Trophoblast cell (in vitro differentiated cells and primary cell): Measurements from ENCODE around the gene ACAP3.

Experiments used
- DNase-seq, 2 donors: peaks; one replicate each; pipeline ENCODE4 v3.0.0-alpha.2; 2016
- H2AFZ ChIP-seq: 2 replicates; pipeline ENCODE4 v1.6.1; 2013; ENCODE audit warnings: low read length, moderate library complexity, mild to moderate bottlenecking; ENCODE audit not compliant: insufficient read depth, poor library complexity
- H2AK5ac ChIP-seq: 2 replicates; pipeline ENCODE4 v1.6.1; 2013; ENCODE audit warnings: mild to moderate bottlenecking, low read length
- H2BK120ac ChIP-seq: 2 replicates; pipeline ENCODE4 v1.6.1; 2013; ENCODE audit warnings: low read length, mild to moderate bottlenecking, moderate library complexity; ENCODE audit not compliant: insufficient read depth, poor library complexity
- H2BK12ac ChIP-seq: 2 replicates; pipeline ENCODE4 v1.6.1; 2013; ENCODE audit warnings: mild to moderate bottlenecking, low read length, moderate library complexity
- H2BK5ac ChIP-seq: 2 replicates; pipeline ENCODE4 v1.6.1; 2013; ENCODE audit warnings: low read length, low read depth, moderate library complexity, mild to moderate bottlenecking; ENCODE audit not compliant: poor library complexity
- H3K14ac ChIP-seq: 2 replicates; pipeline ENCODE4 v1.6.1; 2013; ENCODE audit warnings: mild to moderate bottlenecking, low read length
- H3K18ac ChIP-seq: 2 replicates; pipeline ENCODE4 v1.6.1; 2013; ENCODE audit warnings: mild to moderate bottlenecking, low read length
- H3K23ac ChIP-seq: 2 replicates; pipeline ENCODE4 v1.6.1; 2013; ENCODE audit warnings: low read length
- H3K27ac ChIP-seq: 2 replicates; pipeline ENCODE4 v1.5.1; 2013; ENCODE audit warnings: low read depth, mild to moderate bottlenecking, inconsistent platforms, low read length, moderate library complexity
- H3K27me3 ChIP-seq: 2 replicates; pipeline ENCODE4 v1.6.1; 2013; ENCODE audit warnings: inconsistent platforms, mild to moderate bottlenecking, low read length, moderate library complexity; ENCODE audit not compliant: insufficient read depth
- H3K36me3 ChIP-seq, 2 experiments: 1 replicate in 1 of 2; 2 replicates in 1 of 2; pipeline ENCODE4 v1.6.1; 2013; ENCODE audit warnings: low read length in 2 of 2, mild to moderate bottlenecking in 2 of 2, moderate library complexity in 1 of 2; ENCODE audit not compliant: insufficient read depth in 2 of 2, control insufficient read depth in 1 of 2
- H3K4ac ChIP-seq: 2 replicates; pipeline ENCODE4 v1.6.1; 2013; ENCODE audit warnings: low read depth, mild to moderate bottlenecking, low read length, moderate library complexity
- H3K4me1 ChIP-seq, 2 experiments: 1 replicate in 1 of 2; 2 replicates in 1 of 2; pipeline ENCODE4 v1.6.1; 2013; ENCODE audit warnings: low read length in 2 of 2, mild to moderate bottlenecking in 2 of 2, moderate library complexity in 1 of 2; ENCODE audit not compliant: insufficient read depth in 2 of 2, control insufficient read depth in 1 of 2
- H3K4me2 ChIP-seq: 2 replicates; pipeline ENCODE4 v1.6.1; 2013; ENCODE audit warnings: inconsistent platforms, mild to moderate bottlenecking, low read length, moderate library complexity
- H3K4me3 ChIP-seq: 2 replicates; pipeline ENCODE4 v1.5.1; 2013; ENCODE audit warnings: mild to moderate bottlenecking, low read depth, low read length, inconsistent platforms
- H3K79me1 ChIP-seq: one replicate; pipeline ENCODE4 v1.6.1; 2013; ENCODE audit warnings: low read length
- H3K79me2 ChIP-seq: 2 replicates; pipeline ENCODE4 v1.6.1; 2013; ENCODE audit warnings: low read length, mild to moderate bottlenecking; ENCODE audit not compliant: control insufficient read depth, insufficient read depth, poor library complexity
- H3K9ac ChIP-seq: 2 replicates; pipeline ENCODE4 v1.6.1; 2013; ENCODE audit warnings: mild to moderate bottlenecking, low read length
- H3K9me3 ChIP-seq: 2 replicates; pipeline ENCODE4 v1.6.1; 2013; ENCODE audit warnings: low read depth, mild to moderate bottlenecking, control low read depth, inconsistent platforms, low read length; ENCODE audit not compliant: insufficient read depth
- H4K12ac ChIP-seq: 2 replicates; pipeline ENCODE4 v1.6.1; 2013; ENCODE audit warnings: low read depth, mild to moderate bottlenecking, low read length, moderate library complexity
- H4K8ac ChIP-seq: 2 replicates; pipeline ENCODE4 v1.6.1; 2013; ENCODE audit warnings: low read depth, mild to moderate bottlenecking, low read length, moderate library complexity
- H4K91ac ChIP-seq: one replicate; pipeline ENCODE4 v1.6.1; 2013; ENCODE audit warnings: low read depth, mild to moderate bottlenecking, low read length, moderate library complexity
- WGBS: extraction: QIAGEN DNeasy Blood & Tissue Kit; methylation state at CpG from one replicate; pipeline ENCODE4 v1.1.7; 2013; ENCODE audit warnings: missing lambda C conversion rate; ENCODE audit not compliant: insufficient read length, insufficient coverage; ENCODE audit errors: extremely low coverage; 5-methylcytosine and 5-hydroxymethylcytosine counted together

Gene ACAP3

DNA sequence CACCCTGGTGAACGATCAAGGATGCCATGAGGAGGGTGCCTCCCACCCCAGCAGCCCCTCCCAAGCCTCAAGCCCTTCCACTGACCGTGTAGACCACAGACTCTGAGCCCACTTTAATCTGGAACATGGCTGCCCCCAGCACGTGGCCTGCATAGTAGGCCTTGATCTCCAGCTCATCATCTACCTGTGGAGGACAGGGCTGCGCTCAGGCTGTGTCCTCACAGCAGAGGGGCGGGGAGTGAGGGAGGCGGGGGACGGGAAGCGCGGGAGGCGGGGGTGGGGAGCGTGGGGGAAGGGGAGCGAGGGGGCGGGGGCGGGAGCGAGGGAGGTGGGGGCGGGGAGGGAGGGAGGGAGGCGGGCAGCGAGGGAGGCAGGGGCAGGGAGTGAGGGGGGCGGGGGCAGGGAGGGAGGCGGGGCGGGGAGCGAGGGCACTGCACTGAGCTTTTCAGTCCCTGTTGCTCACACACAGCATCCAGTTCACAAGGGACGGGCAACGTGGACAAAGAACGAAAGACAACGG, 7.8 kb upstream of the ACAP3 start:
- Histone ChIP-seq H2BK120ac (no peak overlapping the region), H3K14ac (no peak overlapping the region), H3K79me1 (no peaks in the 10 kb centered on the region), H4K91ac (no peak overlapping the region), H3K36me3 (peaks cover 71 to 73% of the 10 kb centered on the region in 2 experiments), H2AK5ac (no peak overlapping the region), H3K18ac (no peak overlapping the region), H3K4me2 (no peak overlapping the region), H2AFZ (no peak overlapping the region), H3K79me2 (no peaks in the 10 kb centered on the region), H3K9ac (no peak overlapping the region), H3K27ac (no peak overlapping the region), H3K4ac (no peak overlapping the region), H3K9me3 (no peaks in the 10 kb centered on the region), H2BK5ac (no peak overlapping the region), H3K23ac (no peak overlapping the region), H3K4me1 (peaks cover 0 to 4% of the 10 kb centered on the region in 2 experiments), H3K4me3 (no peak overlapping the region), H3K27me3 (no peaks in the 10 kb centered on the region), H4K8ac (no peak overlapping the region), H2BK12ac (no peak overlapping the region), H4K12ac (no peak overlapping the region)
- WGBS = no CpG with 5 or more reads among the region's 26 CpGs
- DNase-seq = no peak

DNA sequence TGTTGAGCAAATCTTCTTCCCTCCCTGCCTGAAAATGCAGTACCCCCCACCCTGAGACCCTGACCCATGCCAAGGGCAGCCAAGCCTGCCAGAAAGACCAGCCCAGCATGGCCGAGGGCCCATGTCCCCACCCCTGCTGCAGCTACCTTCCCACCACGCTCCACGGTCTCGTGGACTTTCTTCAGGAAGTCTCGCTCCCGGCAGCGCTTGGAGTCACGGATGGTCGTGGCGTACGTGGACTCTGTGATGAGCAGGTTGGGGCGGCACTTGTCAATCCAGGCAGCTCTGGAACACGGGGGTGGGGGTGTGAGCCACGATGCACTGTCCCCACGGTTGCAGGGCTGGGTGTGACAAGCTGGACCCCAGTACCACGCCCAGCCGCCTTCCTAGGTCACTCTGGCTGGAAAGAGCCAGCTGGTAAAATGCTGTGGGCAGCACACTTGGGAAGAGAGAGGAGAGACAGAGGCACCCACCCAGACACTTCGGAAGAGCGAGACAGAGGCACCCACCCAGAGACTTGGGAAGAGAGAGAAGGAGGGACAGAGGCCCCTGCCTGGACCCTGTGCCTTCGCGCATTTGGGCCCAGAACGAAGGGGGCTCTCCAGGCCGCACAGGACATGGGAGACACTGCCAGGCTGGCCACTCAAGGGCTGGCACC, 7.1 kb upstream of the ACAP3 start:
- no peak overlapping the region for H3K4ac ChIP-seq

DNA sequence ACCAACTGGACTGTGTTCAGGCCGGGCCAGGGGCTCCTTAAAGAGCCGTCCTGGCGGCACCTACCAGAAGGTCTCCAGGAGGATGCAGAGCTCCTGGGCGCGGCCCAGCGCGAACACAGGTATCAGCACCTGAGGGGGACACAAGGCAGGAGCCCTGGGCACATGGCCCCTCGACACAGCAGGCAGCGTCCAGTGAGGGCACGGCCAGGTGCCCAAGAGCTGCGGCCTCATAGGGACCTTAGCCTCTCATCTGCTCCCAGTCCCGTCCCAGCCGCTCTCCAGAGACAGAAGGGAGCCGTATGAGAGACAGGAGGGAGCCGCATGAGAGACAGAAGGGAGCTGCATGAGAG, 6.5 kb upstream of the ACAP3 start:
- no peak overlapping the region for H4K8ac ChIP-seq
- H3K4me2 ChIP-seq = no peak overlapping the region
- no peak overlapping the region for H4K12ac ChIP-seq
- H3K4ac ChIP-seq = no peak overlapping the region
- H3K27me3 ChIP-seq = no peaks in the 10 kb centered on the region
- no peak overlapping the region for H3K9ac ChIP-seq
- peaks cover 2% of the 10 kb centered on the region for H3K79me1 ChIP-seq
- H4K91ac ChIP-seq = no peak overlapping the region
- H2BK5ac ChIP-seq = no peak overlapping the region
- peaks cover 11 to 16% of the 10 kb centered on the region in 2 experiments for H3K4me1 ChIP-seq
- WGBS = no CpG with 5 or more reads among the region's 15 CpGs
- H2BK12ac ChIP-seq = no peak overlapping the region
- peaks cover 5% of the 10 kb centered on the region for H3K79me2 ChIP-seq
- no peak overlapping the region for H3K4me3 ChIP-seq
- H3K36me3 ChIP-seq = peaks cover 69 to 72% of the 10 kb centered on the region in 2 experiments
- H2BK120ac ChIP-seq = no peak overlapping the region
- no peaks in the 10 kb centered on the region for H3K9me3 ChIP-seq
- H2AK5ac ChIP-seq = no peak overlapping the region
- DNase-seq = no peak
- no peak overlapping the region for H2AFZ ChIP-seq
- H3K18ac ChIP-seq = no peak overlapping the region
- no peak overlapping the region for H3K27ac ChIP-seq
- no peak overlapping the region for H3K23ac ChIP-seq
- no peak overlapping the region for H3K14ac ChIP-seq

More for the DNA sequence above, 7.1 kb upstream of the ACAP3 start:
- Histone ChIP-seq H3K14ac (no peak overlapping the region), H3K9ac (no peak overlapping the region), H2AK5ac (no peak overlapping the region), H4K12ac (no peak overlapping the region), H3K36me3 (peaks cover 71 to 73% of the 10 kb centered on the region in 2 experiments), H3K9me3 (no peaks in the 10 kb centered on the region), H3K23ac (no peak overlapping the region), H3K4me2 (no peak overlapping the region), H3K18ac (no peak overlapping the region), H3K4me3 (no peak overlapping the region), H2BK5ac (no peak overlapping the region), H2BK120ac (no peak overlapping the region), H2AFZ (no peak overlapping the region), H3K27me3 (no peaks in the 10 kb centered on the region), H4K91ac (no peak overlapping the region), H3K4me1 (peaks cover 5 to 10% of the 10 kb centered on the region in 2 experiments), H3K79me2 (no peaks in the 10 kb centered on the region), H4K8ac (no peak overlapping the region), H3K27ac (no peak overlapping the region), H2BK12ac (no peak overlapping the region), H3K79me1 (no peaks in the 10 kb centered on the region)
- no CpG with 5 or more reads among the region's 23 CpGs for WGBS
- no peak for DNase-seq

DNA sequence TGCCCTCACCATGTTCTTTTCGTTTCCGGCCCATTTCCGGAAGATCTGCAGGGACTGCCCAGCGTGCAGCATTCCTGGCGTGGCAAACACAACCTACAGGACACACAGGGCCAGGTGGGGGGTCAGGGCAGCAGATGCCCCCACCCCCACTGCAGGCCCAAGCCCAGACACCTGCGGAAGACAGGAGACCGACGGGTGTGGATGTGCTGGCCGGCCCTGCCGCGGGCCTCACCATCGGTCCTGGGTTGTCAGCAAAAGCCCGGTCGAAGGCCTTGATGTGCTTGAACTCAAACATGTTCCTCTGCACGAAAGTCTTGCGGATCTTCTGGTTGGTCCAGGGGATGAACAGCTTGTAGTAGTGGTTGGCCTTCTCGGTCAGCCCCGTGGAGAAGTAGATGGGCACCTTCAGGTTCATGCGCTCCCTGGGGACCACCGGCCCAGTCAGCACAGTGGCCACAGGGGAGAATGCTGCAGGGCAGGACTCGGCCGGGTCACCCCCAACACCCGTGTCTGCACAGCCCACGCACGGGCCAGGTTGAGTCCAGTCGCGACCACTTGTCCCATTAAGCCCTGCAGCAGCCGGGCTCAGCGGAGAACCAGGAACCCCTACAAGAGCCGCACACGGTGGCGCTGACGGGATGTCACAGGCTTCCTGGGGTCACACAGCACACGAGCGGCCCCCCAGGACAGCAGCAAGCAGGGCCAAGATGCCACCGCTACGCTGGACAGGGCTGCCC, 5.9 kb upstream of the ACAP3 start:
- no CpG with 5 or more reads among the region's 37 CpGs for WGBS
- Histone ChIP-seq H2AK5ac (no peak overlapping the region), H3K14ac (no peak overlapping the region), H3K36me3 (peaks cover 65 to 67% of the 10 kb centered on the region in 2 experiments), H2BK5ac (no peak overlapping the region), H3K79me1 (peaks cover 7% of the 10 kb centered on the region), H4K91ac (no peak overlapping the region), H3K18ac (no peak overlapping the region), H2BK12ac (no peak overlapping the region), H3K4me2 (no peak overlapping the region), H3K4ac (no peak overlapping the region), H3K9me3 (no peaks in the 10 kb centered on the region), H2AFZ (no peak overlapping the region), H3K79me2 (peaks cover 10% of the 10 kb centered on the region), H3K23ac (no peak overlapping the region), H3K27ac (no peak overlapping the region), H3K4me3 (no peak overlapping the region), H2BK120ac (no peak overlapping the region), H3K27me3 (no peaks in the 10 kb centered on the region), H4K8ac (no peak overlapping the region), H3K9ac (no peak overlapping the region), H4K12ac (no peak overlapping the region), H3K4me1 (peaks cover 12 to 18% of the 10 kb centered on the region in 2 experiments)
- no peak for DNase-seq
